ENCODE measurements around the gene GRM4.

Gene GRM4

DNA sequence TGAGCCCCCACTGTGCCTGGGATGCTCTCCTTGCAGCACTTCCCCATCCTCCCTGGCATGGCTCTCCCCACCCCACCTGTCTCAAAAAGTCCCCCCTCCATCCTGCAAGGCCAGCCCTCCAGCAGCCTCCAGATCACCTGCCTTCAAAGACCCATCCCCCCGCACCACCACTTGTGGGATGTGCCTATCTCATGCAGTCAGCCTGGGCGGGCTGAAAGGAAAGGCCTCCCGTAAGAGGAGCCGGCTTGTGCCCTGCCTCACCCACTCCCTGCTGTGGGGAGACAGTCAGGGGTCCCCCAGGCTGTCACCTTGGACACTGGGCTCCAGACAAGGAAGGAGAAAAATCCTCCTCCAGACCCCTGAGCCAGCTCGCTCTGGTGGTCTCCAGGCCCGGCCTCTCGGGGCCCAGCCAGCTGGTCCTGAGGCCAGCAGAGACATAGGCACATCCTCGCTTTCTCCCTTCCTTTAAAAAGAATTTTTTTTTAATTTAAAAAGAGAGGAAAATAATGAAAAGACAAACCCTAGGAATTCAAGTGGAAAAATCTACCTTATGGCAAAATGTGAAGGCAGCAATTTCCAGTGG lies 77.3 kb downstream of the GRM4 start:
- TF ChIP-seq CEBPB (IDR thresholded peaks at IDR 0.05) = no peak
- TF ChIP-seq YY1 (IDR thresholded peaks at IDR 0.05; ENCODE audit: low read depth) = no peak
- no peak for TF ChIP-seq TCF12 (IDR thresholded peaks at IDR 0.05; ENCODE audit: low read depth)
- no peak for TF ChIP-seq FOXM1 (IDR thresholded peaks at IDR 0.05; ENCODE audit: borderline replicate concordance, low read depth)
- TF ChIP-seq NFIC (IDR thresholded peaks at IDR 0.05) = no peak
- TF ChIP-seq RAD21 (IDR thresholded peaks at IDR 0.05; ENCODE audit: low read depth) = no peak
- no peak for TF ChIP-seq MAX (IDR thresholded peaks at IDR 0.05)

DNA sequence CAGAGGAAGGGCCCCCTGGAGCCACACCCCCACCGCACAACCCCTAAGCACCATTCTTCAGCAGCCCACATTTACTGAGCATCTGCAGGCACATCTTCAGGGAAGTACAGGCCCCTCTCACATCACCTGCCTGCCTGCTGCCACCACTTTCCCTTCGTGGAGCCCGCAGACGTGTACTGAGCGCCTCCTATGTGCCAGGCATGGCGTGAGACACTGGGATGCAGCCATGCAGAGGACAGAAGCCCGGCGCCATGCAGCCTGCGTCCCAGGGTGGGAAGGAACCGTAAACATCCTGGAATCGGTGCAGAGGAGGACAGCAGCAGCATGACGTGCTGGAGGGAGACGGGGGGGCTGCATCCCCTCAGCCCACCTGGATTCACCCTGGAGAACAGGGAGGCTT lies 78.1 kb downstream of the GRM4 start:
- TF ChIP-seq FOXM1 (IDR thresholded peaks at IDR 0.05; ENCODE audit: borderline replicate concordance, low read depth) = no peak
- peak; percentile 50 for TF ChIP-seq RAD21 (IDR thresholded peaks at IDR 0.05; ENCODE audit: low read depth)

GRCh38 chr6:34066772-34067770 lies 78.8 kb downstream of the GRM4 start:
- TF ChIP-seq FOXM1 (IDR thresholded peaks at IDR 0.05; ENCODE audit: borderline replicate concordance, low read depth) (no peak), EGR1 (IDR thresholded peaks at IDR 0.05) (no peak), CEBPB (IDR thresholded peaks at IDR 0.05) (no peak), NFIC (IDR thresholded peaks at IDR 0.05) (no peak), TEAD4 (IDR thresholded peaks at IDR 0.05) (no peak), TAF1 (IDR thresholded peaks at IDR 0.05; ENCODE audit: low read depth) (no peak), RAD21 (IDR thresholded peaks at IDR 0.05; ENCODE audit: low read depth) (no peak), CREB1 (IDR thresholded peaks at IDR 0.05; ENCODE audit: low read depth) (no peak), ZBTB7A (IDR thresholded peaks at IDR 0.05; ENCODE audit: low read depth) (no peak), MAX (IDR thresholded peaks at IDR 0.05) (no peak), EP300 (IDR thresholded peaks at IDR 0.05; ENCODE audit: borderline replicate concordance) (no peak), TCF12 (IDR thresholded peaks at IDR 0.05; ENCODE audit: low read depth) (no peak), YY1 (IDR thresholded peaks at IDR 0.05; ENCODE audit: low read depth) (no peak)
- TF ChIP-seq, protein P1, sequence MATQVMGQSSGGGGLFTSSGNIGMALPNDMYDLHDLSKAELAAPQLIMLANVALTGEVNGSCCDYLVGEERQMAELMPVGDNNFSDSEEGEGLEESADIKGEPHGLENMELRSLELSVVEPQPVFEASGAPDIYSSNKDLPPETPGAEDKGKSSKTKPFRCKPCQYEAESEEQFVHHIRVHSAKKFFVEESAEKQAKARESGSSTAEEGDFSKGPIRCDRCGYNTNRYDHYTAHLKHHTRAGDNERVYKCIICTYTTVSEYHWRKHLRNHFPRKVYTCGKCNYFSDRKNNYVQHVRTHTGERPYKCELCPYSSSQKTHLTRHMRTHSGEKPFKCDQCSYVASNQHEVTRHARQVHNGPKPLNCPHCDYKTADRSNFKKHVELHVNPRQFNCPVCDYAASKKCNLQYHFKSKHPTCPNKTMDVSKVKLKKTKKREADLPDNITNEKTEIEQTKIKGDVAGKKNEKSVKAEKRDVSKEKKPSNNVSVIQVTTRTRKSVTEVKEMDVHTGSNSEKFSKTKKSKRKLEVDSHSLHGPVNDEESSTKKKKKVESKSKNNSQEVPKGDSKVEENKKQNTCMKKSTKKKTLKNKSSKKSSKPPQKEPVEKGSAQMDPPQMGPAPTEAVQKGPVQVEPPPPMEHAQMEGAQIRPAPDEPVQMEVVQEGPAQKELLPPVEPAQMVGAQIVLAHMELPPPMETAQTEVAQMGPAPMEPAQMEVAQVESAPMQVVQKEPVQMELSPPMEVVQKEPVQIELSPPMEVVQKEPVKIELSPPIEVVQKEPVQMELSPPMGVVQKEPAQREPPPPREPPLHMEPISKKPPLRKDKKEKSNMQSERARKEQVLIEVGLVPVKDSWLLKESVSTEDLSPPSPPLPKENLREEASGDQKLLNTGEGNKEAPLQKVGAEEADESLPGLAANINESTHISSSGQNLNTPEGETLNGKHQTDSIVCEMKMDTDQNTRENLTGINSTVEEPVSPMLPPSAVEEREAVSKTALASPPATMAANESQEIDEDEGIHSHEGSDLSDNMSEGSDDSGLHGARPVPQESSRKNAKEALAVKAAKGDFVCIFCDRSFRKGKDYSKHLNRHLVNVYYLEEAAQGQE (IDR thresholded peaks at IDR 0.05; ENCODE audit: low read depth) = no peak
- TF ChIP-seq, protein P2, sequence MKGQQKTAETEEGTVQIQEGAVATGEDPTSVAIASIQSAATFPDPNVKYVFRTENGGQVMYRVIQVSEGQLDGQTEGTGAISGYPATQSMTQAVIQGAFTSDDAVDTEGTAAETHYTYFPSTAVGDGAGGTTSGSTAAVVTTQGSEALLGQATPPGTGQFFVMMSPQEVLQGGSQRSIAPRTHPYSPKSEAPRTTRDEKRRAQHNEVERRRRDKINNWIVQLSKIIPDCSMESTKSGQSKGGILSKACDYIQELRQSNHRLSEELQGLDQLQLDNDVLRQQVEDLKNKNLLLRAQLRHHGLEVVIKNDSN (IDR thresholded peaks at IDR 0.05) = no peak

GRCh38 chr6:34066218-34066571 lies 79.7 kb downstream of the GRM4 start:
- TF ChIP-seq EGR1 (IDR thresholded peaks at IDR 0.05) (no peak), ZBTB7A (IDR thresholded peaks at IDR 0.05; ENCODE audit: low read depth) (no peak), NFIC (IDR thresholded peaks at IDR 0.05) (no peak), TAF1 (IDR thresholded peaks at IDR 0.05; ENCODE audit: low read depth) (no peak), RAD21 (IDR thresholded peaks at IDR 0.05; ENCODE audit: low read depth) (no peak), CREB1 (IDR thresholded peaks at IDR 0.05; ENCODE audit: low read depth) (no peak), TEAD4 (IDR thresholded peaks at IDR 0.05) (no peak)
- TF ChIP-seq, protein P2 (IDR thresholded peaks at IDR 0.05) = no peak

GRCh38 chr6:34065466-34066217 lies 80.2 kb downstream of the GRM4 start:
- TF ChIP-seq EP300 (IDR thresholded peaks at IDR 0.05; ENCODE audit: borderline replicate concordance) = no peak
- TF ChIP-seq NFIC (IDR thresholded peaks at IDR 0.05) = no peak
- no peak for TF ChIP-seq ZBTB7A (IDR thresholded peaks at IDR 0.05; ENCODE audit: low read depth)
- TF ChIP-seq RAD21 (IDR thresholded peaks at IDR 0.05; ENCODE audit: low read depth) = no peak
- TF ChIP-seq, protein P2 (IDR thresholded peaks at IDR 0.05) = no peak
- TF ChIP-seq, protein P1 (IDR thresholded peaks at IDR 0.05; ENCODE audit: low read depth) = no peak
- no peak for TF ChIP-seq TAF1 (IDR thresholded peaks at IDR 0.05; ENCODE audit: low read depth)
- TF ChIP-seq CREB1 (IDR thresholded peaks at IDR 0.05; ENCODE audit: low read depth) = no peak
- no peak for TF ChIP-seq TEAD4 (IDR thresholded peaks at IDR 0.05)
- no peak for TF ChIP-seq FOXM1 (IDR thresholded peaks at IDR 0.05; ENCODE audit: borderline replicate concordance, low read depth)
- TF ChIP-seq TCF12 (IDR thresholded peaks at IDR 0.05; ENCODE audit: low read depth) = no peak
- TF ChIP-seq CEBPB (IDR thresholded peaks at IDR 0.05) = no peak
- no peak for TF ChIP-seq YY1 (IDR thresholded peaks at IDR 0.05; ENCODE audit: low read depth)
- TF ChIP-seq EGR1 (IDR thresholded peaks at IDR 0.05) = no peak
- TF ChIP-seq MAX (IDR thresholded peaks at IDR 0.05) = no peak
